Right atrium auricular region (tissue), 2 donors: ENCODE results near the gene SMG6. TPM values are rescaled to one million over a fixed set of nuclear protein-coding genes. Genes with fewer than 3 reads are reported as not detected.

Experiments
- DNase-seq: peaks from one replicate; pipeline ENCODE4 v3.0.0-alpha.2; 2019; ENCODE audit warnings: low spot score
- H3K27ac ChIP-seq, 2 donors: fragments of 200-600 bp; sonication (generic); 1 replicate in 1 of 2; 2 replicates in 1 of 2; pipeline ENCODE4 v1.5.1; 2016 to 2019
- H3K27me3 ChIP-seq, 2 donors: fragments of 200-600 bp; sonication (generic); one replicate each; pipeline versions ENCODE4 v1.5.1 to v1.6.0; 2017 to 2019
- H3K36me3 ChIP-seq: fragments of 200-600 bp; sonication (generic); one replicate; pipeline ENCODE4 v1.5.1; 2016
- H3K4me1 ChIP-seq, 2 donors: fragments of 200-600 bp; sonication (generic); one replicate each; pipeline versions ENCODE4 v1.5.1 to v1.6.0; 2017 to 2019
- H3K4me3 ChIP-seq, 2 donors: fragments of 200-600 bp; sonication (generic); 1 replicate in 1 of 2; 2 replicates in 1 of 2; pipeline ENCODE4 v1.5.1; 2017 to 2019; ENCODE audit warnings: mild to moderate bottlenecking in 1 of 2, moderate library complexity in 1 of 2
- H3K9me3 ChIP-seq, 2 donors: fragments of 200-600 bp; sonication (generic); one replicate each; pipeline ENCODE4 v1.5.1; 2019
- total RNA-seq, 2 donors: library from RNA; depleted of rRNA; stranded (reverse); fragments of >200 nt; gene quantifications; one replicate each; pipeline ENCODE4 v1.1.0, GENCODE V29; 2016
- TF ChIP-seq, protein P1 (sequence below), 2 donors: fragments of 200-600 bp; sonication (generic); IDR thresholded peaks; one replicate each; pipeline ENCODE4 v1.5.1; 2019; ENCODE audit warnings: antibody characterized with exemption in 2 of 2

SMG6 gene
- total RNA-seq, 2 donors from 2014 or later, result 18.2 to 29.3 TPM

GRCh38 chr17:2040942-2041560, 262.5 kb downstream of the SMG6 start:
- H3K36me3 ChIP-seq, result peaks cover 41% of the 10 kb centered on the region
- peak overlapping the region; percentile 81 to 89 for H3K4me3 ChIP-seq
- H3K27me3 ChIP-seq, result no peaks in the 10 kb centered on the region
- peaks cover 0 to 34% of the 10 kb centered on the region in 2 donors for H3K4me1 ChIP-seq
- TF ChIP-seq, protein P1, sequence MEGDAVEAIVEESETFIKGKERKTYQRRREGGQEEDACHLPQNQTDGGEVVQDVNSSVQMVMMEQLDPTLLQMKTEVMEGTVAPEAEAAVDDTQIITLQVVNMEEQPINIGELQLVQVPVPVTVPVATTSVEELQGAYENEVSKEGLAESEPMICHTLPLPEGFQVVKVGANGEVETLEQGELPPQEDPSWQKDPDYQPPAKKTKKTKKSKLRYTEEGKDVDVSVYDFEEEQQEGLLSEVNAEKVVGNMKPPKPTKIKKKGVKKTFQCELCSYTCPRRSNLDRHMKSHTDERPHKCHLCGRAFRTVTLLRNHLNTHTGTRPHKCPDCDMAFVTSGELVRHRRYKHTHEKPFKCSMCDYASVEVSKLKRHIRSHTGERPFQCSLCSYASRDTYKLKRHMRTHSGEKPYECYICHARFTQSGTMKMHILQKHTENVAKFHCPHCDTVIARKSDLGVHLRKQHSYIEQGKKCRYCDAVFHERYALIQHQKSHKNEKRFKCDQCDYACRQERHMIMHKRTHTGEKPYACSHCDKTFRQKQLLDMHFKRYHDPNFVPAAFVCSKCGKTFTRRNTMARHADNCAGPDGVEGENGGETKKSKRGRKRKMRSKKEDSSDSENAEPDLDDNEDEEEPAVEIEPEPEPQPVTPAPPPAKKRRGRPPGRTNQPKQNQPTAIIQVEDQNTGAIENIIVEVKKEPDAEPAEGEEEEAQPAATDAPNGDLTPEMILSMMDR (IDR thresholded peaks at IDR 0.05), result no peak
- no peak for DNase-seq
- H3K27ac ChIP-seq, result peak overlapping the region; percentile 92 to 96
- H3K9me3 ChIP-seq, result no peaks in the 10 kb centered on the region

- no peaks in the 10 kb centered on the region for H3K9me3 ChIP-seq
- TF ChIP-seq, protein P1 (IDR thresholded peaks at IDR 0.05), result no peak
- no peak for DNase-seq
- H3K27ac ChIP-seq, result peak overlapping the region in 1 of 2 donors; percentile 96
- H3K27me3 ChIP-seq, result no peaks in the 10 kb centered on the region
- peaks cover 0 to 34% of the 10 kb centered on the region in 2 donors for H3K4me1 ChIP-seq
- H3K36me3 ChIP-seq, result peaks cover 48% of the 10 kb centered on the region
- H3K4me3 ChIP-seq, result no peak overlapping the region
Measured at GRCh38 chr17:2040219-2040827, 263.3 kb downstream of the SMG6 start.

DNA sequence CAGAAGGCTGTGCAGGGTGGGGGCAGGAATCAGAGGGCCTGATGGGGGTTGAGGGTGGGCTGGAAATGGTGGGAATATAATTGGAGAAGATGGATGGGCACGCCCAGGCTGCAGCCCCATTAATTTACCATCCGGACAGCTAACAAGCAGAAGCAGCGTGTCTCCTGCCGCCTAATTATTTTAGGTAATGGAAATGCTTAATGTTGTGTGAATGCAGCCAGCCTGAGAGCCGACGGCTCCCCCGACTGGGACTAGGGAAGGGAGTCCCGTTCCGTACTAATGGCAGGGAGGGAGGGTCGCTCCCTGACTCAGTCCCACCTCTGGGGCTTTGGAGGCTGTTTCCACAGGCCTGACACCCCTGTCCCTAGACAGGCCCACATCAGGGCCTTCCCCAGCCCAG, 266.4 kb downstream of the SMG6 start:
- H3K4me3 ChIP-seq, result no peak overlapping the region
- H3K27me3 ChIP-seq, result no peaks in the 10 kb centered on the region
- no peak for DNase-seq
- TF ChIP-seq, protein P1 (IDR thresholded peaks at IDR 0.05), result no peak
- peaks cover 37% of the 10 kb centered on the region for H3K36me3 ChIP-seq
- H3K4me1 ChIP-seq, result peaks cover 0 to 11% of the 10 kb centered on the region in 2 donors
- H3K9me3 ChIP-seq, result no peaks in the 10 kb centered on the region
- no peak overlapping the region for H3K27ac ChIP-seq

DNA sequence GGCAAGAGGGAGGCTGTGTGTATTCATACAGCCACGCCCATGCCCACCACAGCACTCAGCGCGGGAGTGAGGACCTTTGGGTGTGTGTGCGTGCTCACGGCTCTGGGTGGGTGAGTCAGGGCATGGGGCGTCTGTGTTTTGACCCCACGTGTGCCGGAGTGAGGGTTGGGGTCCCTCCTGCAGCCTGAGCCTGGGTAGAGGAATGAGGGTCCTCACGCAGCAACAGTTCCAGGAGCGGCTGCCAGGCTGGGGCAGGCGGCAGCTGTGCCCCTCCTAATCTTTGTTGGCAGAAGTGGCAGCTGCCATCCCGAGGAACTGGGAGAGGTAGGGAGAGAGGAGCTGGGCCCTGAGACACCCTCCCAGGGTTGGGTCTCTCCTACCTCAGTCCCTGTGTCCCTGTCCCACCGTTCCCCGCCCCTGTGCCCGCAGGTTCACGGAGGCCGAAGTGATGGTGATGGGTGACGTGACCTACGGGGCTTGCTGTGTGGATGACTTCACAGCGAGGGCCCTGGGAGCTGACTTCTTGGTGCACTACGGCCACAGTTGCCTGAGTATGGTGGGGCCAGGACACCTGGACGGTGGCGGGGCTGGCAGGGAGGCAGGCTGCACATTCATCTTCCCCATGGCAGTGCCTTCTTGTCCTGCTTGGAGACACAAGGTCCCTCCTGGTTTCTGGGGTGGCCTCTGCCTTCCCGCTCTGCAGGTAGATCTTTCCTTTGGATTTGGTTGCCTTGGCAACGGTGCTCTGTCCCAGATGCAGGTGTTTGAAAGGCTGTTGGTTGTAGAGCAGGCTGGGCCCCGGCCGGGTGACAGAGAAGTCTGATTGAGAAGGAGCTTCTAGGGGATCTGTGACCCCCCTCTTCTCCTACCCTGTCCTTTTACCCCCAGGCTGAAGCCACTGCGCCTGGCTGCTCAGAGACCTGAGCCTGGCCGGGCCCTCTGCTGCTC, 267.8 kb downstream of the SMG6 start:
- DNase-seq, result no peak
- TF ChIP-seq, protein P1 (IDR thresholded peaks at IDR 0.05), result no peak
- no peak overlapping the region for H3K4me3 ChIP-seq
- H3K27ac ChIP-seq, result no peak overlapping the region
- H3K27me3 ChIP-seq, result no peaks in the 10 kb centered on the region
- no peaks in the 10 kb centered on the region for H3K9me3 ChIP-seq
- H3K36me3 ChIP-seq, result peaks cover 37% of the 10 kb centered on the region
- H3K4me1 ChIP-seq, result peaks cover 0 to 12% of the 10 kb centered on the region in 2 donors

GRCh38 chr17:2034806-2035540, 268.6 kb downstream of the SMG6 start:
- Histone ChIP-seq H3K9me3 (no peaks in the 10 kb centered on the region), H3K4me1 (peaks cover 0 to 12% of the 10 kb centered on the region in 2 donors), H3K27ac (no peak overlapping the region), H3K36me3 (peaks cover 37% of the 10 kb centered on the region), H3K27me3 (no peaks in the 10 kb centered on the region), H3K4me3 (no peak overlapping the region)
- no peak for DNase-seq
- TF ChIP-seq, protein P1 (IDR thresholded peaks at IDR 0.05), result no peak
